ENCODE measurements around the gene GALNT11.

GALNT11 gene

DNA sequence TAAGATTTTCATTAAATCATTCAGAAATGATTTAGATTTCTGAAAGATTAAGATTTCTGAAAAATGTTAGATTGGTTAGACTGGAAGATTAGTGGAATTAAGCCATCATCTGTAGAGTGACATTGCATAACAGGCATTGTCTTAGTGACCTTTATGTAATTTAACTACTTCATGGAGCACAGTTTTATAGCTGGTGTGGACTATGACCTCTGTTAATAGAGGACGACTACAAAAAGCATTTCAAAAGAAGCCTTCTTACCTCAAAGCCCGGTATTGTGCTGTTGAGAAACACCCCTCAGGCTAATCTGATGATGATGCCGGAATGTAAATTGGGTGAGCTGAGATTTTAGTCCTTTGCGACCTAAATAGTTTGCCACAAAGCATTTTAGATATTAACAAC lies 55.6 kb downstream of the GALNT11 start:
- TF ChIP-seq FOXP2 (optimal IDR thresholded peaks at IDR 0.05; ENCODE audit: borderline replicate concordance, extremely low read depth, extremely low read length, insufficient read depth) (no peak), POLR2AphosphoS5 (IDR thresholded peaks at IDR 0.05; ENCODE audit: low read depth, low read length) (no peak), SIN3A (IDR thresholded peaks at IDR 0.05; ENCODE audit: borderline replicate concordance, insufficient read depth, low read length) (no peak), TAF1 (IDR thresholded peaks at IDR 0.05; ENCODE audit: borderline replicate concordance, insufficient read depth, low read length) (no peak)
- TF ChIP-seq, protein P1, sequence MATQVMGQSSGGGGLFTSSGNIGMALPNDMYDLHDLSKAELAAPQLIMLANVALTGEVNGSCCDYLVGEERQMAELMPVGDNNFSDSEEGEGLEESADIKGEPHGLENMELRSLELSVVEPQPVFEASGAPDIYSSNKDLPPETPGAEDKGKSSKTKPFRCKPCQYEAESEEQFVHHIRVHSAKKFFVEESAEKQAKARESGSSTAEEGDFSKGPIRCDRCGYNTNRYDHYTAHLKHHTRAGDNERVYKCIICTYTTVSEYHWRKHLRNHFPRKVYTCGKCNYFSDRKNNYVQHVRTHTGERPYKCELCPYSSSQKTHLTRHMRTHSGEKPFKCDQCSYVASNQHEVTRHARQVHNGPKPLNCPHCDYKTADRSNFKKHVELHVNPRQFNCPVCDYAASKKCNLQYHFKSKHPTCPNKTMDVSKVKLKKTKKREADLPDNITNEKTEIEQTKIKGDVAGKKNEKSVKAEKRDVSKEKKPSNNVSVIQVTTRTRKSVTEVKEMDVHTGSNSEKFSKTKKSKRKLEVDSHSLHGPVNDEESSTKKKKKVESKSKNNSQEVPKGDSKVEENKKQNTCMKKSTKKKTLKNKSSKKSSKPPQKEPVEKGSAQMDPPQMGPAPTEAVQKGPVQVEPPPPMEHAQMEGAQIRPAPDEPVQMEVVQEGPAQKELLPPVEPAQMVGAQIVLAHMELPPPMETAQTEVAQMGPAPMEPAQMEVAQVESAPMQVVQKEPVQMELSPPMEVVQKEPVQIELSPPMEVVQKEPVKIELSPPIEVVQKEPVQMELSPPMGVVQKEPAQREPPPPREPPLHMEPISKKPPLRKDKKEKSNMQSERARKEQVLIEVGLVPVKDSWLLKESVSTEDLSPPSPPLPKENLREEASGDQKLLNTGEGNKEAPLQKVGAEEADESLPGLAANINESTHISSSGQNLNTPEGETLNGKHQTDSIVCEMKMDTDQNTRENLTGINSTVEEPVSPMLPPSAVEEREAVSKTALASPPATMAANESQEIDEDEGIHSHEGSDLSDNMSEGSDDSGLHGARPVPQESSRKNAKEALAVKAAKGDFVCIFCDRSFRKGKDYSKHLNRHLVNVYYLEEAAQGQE (IDR thresholded peaks at IDR 0.05; ENCODE audit: insufficient read depth in 1 of 2, low read depth in 2 of 2, low read length in 2 of 2) = no peak

DNA sequence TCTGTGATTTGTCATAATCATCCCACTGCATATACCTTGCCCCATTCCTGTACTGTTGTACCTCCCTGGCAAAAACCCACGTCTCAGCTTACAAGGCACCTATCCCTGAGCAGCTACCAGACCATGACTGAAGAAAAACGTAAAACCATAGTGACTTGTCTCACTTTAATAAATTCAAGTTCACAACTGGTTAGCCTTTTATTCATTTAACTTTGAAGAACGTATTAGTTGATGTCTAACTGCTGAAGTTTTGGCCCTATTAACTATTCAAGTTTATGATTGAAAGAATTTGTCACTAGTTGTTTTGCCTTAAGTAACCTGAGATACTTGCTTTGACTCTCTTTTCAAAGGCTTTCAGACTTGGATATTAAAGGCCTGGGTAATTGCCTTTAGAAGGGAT lies 59.7 kb downstream of the GALNT11 start:
- TF ChIP-seq FOXP2 (optimal IDR thresholded peaks at IDR 0.05; ENCODE audit: borderline replicate concordance, extremely low read depth, extremely low read length, insufficient read depth) = no peak
- no peak for TF ChIP-seq TAF1 (IDR thresholded peaks at IDR 0.05; ENCODE audit: borderline replicate concordance, insufficient read depth, low read length)
- no peak for TF ChIP-seq POLR2AphosphoS5 (IDR thresholded peaks at IDR 0.05; ENCODE audit: low read depth, low read length)
- TF ChIP-seq, protein P1 (IDR thresholded peaks at IDR 0.05; ENCODE audit: insufficient read depth in 1 of 2, low read depth in 2 of 2, low read length in 2 of 2) = no peak
- TF ChIP-seq SIN3A (IDR thresholded peaks at IDR 0.05; ENCODE audit: borderline replicate concordance, insufficient read depth, low read length) = no peak

DNA sequence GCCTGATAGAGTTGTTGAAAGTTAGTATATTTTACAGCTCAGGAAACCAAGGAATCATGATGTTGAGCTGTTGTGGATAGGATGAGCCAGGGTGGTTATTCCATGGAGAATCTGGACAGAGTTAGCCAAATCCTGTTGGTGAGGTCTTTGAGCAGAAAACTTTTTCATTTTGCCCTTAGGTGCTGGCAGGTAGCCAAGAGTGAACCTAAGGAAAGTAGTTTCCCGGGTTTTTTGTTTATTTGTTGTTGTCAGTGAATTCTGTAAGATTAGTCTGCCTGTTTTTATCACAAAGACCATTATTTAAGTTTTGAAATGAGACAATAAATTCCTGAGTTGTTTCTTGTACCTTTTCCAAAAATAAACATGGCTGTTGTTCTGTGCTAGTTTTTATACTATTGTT lies 61.0 kb downstream of the GALNT11 start:
- TF ChIP-seq POLR2AphosphoS5 (IDR thresholded peaks at IDR 0.05; ENCODE audit: low read depth, low read length) = no peak
- TF ChIP-seq FOXP2 (optimal IDR thresholded peaks at IDR 0.05; ENCODE audit: borderline replicate concordance, extremely low read depth, extremely low read length, insufficient read depth) = no peak
- TF ChIP-seq, protein P1 (IDR thresholded peaks at IDR 0.05; ENCODE audit: insufficient read depth in 1 of 2, low read depth in 2 of 2, low read length in 2 of 2) = no peak

DNA sequence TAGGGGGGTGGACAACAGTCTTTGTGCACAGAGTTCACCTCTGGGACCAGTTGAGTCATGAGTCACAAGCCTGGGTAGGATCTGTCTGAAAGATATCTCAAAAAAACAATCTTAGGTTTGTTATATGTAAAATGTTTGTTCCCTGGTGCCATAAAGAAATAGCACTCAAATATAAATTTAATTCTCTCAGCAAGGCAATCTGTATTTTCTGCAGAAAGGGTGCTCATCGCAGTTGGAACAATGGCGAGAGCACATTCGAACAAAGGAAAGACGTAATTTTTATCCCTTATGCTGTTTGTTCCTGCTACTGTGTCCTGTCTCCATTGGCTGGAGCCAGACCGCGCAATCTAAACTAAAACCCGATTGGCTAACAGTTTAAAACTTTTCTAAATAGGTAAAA lies 63.7 kb downstream of the GALNT11 start:
- TF ChIP-seq FOXP2 (optimal IDR thresholded peaks at IDR 0.05; ENCODE audit: borderline replicate concordance, extremely low read depth, extremely low read length, insufficient read depth) (no peak), TAF1 (IDR thresholded peaks at IDR 0.05; ENCODE audit: borderline replicate concordance, insufficient read depth, low read length) (no peak), SIN3A (IDR thresholded peaks at IDR 0.05; ENCODE audit: borderline replicate concordance, insufficient read depth, low read length) (no peak)
- TF ChIP-seq, protein P1 (IDR thresholded peaks at IDR 0.05; ENCODE audit: insufficient read depth in 1 of 2, low read depth in 2 of 2, low read length in 2 of 2) = no peak

DNA sequence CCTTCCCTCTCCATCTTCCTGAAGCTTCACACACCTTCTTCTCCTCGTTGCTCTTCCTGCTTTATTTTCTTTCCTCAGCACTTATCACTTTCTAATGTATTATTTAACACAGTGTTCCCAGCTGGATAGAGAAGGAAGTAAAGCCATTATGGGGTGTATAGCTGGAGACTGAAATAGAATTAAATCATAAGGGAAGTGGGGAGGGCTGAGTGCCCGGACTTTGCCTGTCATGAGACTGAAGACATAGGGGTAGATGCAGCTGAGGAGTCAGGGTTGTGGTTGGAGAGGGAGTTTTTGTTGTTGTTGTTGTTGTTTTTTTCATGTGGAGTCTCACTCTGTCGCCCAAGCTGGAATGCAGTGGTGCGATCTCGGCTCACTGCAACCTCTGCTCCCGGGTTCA lies 65.3 kb downstream of the GALNT11 start:
- TF ChIP-seq, protein P1 (IDR thresholded peaks at IDR 0.05; ENCODE audit: insufficient read depth in 1 of 2, low read depth in 2 of 2, low read length in 2 of 2) = no peak
- TF ChIP-seq FOXP2 (optimal IDR thresholded peaks at IDR 0.05; ENCODE audit: borderline replicate concordance, extremely low read depth, extremely low read length, insufficient read depth) (no peak), TAF1 (IDR thresholded peaks at IDR 0.05; ENCODE audit: borderline replicate concordance, insufficient read depth, low read length) (no peak), SIN3A (IDR thresholded peaks at IDR 0.05; ENCODE audit: borderline replicate concordance, insufficient read depth, low read length) (no peak), POLR2AphosphoS5 (IDR thresholded peaks at IDR 0.05; ENCODE audit: low read depth, low read length) (no peak)

Data from PFSK-1 (cell line).